HG02943 (cell line): ENCODE measurements around the gene RHOV.
A peak's percentile ranks its signal among the peaks of the same experiment; 100 is the strongest.

Experiments used
- ATAC-seq: cut with Tn5 transposase; IDR thresholded peaks from one replicate; pipeline ENCODE4 v1.9.1; 2021; ENCODE audit warnings: mild to moderate bottlenecking, low read depth, moderate library complexity; ENCODE audit not compliant: unreplicated experiment

The RHOV gene

DNA sequence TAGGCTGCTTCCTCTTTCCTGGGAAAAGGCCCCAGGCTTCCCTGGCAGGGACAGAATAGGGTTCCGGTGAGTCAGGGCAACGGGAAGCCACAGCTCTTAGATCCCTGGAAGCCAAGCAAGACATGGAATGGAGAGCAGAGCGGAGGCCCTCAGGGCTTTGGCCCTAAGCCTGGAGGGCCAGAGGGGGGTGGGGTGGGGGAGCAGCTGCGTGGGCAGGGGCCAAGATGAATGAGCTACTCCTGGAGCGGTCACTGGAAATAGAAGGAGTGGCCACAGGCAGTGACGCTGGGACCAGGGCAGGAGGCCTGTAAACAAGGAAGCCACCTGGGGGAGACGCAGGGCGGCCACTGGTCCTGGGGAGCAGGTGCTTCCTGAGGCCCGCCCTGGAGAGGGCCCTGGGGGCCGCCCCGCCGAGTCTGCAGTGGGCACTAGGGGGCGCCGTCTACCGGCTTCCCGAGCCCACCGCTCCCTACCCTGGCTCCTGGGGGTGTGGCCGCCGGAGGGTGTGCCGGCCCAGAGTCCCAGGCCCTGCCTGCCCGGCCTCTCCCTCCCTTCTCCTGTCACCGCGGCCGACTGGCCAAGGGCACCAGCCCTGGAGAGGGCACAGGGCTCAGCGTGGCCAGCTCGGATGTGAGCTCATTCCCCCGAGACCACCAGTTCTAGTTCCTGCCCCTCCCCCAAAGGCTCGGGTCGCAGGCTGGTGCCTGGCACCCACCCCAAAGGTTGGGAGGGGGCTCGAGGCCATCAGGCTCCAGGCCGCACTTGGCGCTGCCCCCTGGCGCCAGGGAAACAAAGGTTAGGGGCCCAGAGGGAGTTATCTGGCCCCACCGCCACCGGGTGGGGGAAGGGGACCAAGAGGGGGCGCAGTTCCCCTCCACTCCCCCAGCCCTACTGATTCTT lies 32.3 kb upstream of the RHOV start:
- peak; percentile 51 for ATAC-seq

- no peak for ATAC-seq
Observed at GRCh38 chr15:40904552-40905201, 30.6 kb upstream of the RHOV start.

DNA sequence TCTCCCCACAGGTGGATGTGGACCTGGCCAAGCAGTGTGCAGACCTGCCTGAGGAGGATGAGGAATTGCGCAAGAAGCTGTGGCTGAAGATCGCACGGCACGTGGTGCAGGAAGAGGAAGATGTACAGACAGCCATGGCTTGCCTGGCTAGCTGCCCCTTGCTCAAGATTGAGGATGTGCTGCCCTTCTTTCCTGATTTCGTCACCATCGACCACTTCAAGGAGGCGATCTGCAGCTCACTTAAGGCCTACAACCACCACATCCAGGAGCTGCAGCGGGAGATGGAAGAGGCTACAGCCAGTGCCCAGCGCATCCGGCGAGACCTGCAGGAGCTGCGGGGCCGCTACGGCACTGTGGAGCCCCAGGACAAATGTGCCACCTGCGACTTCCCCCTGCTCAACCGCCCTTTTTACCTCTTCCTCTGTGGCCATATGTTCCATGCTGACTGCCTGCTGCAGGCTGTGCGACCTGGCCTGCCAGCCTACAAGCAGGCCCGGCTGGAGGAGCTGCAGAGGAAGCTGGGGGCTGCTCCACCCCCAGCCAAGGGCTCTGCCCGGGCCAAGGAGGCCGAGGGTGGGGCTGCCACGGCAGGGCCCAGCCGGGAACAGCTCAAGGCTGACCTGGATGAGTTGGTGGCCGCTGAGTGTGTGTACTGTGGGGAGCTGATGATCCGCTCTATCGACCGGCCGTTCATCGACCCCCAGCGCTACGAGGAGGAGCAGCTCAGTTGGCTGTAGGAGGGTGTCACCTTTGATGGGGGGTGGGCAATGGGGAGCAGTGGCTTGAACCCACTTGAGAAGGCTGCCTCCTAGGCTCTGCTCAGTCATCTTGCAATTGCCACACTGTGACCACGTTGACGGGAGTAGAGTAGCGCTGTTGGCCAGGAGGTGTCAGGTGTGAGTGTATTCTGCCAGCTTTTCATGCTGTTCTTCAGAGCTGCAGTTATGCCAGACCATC lies 28.8 kb upstream of the RHOV start:
- no peak for ATAC-seq

DNA sequence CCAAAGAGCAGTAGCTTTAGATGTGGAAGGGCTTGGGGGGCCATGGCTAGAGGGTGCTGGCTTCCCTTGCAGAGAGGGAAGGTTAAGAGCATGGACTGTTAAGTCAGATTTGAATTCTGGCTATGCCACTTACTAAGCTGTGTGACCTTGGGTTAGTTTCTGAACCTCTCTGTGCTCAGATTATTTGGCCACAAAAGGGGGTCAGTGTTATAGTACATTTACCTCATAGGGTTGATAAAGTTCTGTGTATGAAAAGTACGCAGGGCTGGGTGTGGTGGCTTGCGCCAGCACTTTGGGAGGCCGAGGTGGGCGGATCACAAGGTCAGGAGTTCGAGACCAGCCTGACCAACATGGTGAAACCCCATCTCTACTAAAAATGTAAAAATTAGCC lies 27.0 kb upstream of the RHOV start:
- no peak for ATAC-seq

- ATAC-seq: no peak
Observed at GRCh38 chr15:40900256-40901052, 26.4 kb upstream of the RHOV start.

- ATAC-seq: no peak
Observed at GRCh38 chr15:40899536-40900207, 25.6 kb upstream of the RHOV start.

GRCh38 chr15:40894681-40895448 lies 20.8 kb upstream of the RHOV start:
- no peak for ATAC-seq

DNA sequence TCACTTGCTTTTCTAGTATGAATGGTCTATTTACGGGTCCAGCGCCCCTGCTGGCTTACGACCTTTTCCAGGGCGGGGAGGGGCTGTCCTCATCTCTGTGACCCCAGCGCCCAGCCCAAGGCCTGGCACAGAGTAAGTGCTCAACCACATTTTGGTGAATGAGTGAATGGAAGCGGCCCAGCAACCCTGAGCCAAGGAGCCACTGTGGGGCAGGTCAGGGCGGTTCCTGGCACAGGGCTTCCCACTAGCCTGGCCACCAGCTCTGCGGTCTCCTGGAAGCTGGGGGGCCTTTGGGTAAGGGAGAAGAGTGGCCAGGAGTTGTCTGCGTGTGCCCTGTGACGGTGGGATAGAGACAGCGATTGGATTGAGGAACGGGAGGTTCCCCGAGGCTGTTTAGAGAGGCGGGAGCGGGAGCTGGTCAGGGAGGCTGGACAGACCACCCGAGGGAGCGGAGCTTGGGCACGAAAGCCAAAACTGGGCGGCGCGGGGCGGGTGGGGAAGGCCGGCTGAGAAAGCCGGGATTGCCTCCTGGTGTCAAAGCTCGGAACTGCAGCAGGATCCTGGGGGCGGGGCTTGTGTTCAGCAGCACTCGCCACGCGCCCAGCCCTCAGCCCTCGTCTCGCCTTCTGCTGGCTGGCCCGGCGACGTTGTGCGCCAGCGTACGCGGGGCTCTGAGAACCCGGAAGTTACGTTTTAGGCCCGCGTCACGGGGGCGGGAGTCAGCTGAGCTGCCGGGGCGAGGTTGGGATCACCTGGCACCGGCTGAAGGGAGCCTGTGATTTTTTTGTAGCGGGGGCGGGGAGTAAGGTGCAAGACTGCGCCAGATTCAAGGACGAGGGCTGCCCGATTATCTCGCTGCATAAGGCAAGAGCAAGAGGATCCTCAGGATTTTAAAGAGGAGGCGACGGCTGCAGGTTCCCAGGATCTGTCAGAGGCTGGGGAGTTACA lies 20.0 kb upstream of the RHOV start, which contains the start of gene VPS18:
Gene VPS18 (plus strand): TSS at position 718 of the 948 bp plus-strand sequence. CDS start 319 bp downstream, outside the sequence.
- peak; percentile 76 for ATAC-seq

GRCh38 chr15:40893019-40893670 lies 19.1 kb upstream of the RHOV start:
- no peak for ATAC-seq

- no peak for ATAC-seq
Observed at GRCh38 chr15:40892447-40893012, 18.5 kb upstream of the RHOV start.

DNA sequence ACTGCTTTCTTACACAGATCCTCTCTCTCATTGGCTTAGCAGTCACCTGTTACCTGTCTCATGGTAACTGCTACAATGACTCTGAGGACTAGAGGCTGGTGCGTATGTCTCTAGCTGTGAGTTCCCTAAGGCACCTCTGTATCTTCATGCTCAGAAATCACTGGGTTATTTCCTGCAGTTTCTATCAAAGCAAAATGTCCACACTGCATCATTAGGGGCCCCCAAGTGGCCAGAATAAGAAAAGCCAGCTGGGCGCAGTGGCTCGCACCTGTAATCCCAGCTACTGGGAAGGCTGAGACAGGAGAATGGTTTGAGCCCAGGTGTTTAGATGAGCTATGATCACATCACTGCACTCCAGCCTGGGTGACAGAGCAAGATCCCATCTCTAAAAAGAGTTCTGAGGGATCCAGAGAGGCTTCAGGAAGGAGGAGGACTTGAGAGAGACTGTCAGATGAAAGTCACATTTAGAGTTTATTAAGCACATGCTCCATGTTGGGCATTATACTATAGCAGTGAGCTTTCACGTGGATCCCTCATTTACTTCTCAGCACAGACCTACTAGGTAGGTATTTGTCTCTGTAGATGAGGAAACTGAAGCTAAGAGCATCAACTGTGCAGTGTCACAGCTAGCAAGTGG lies 17.9 kb upstream of the RHOV start:
- ATAC-seq: no peak

GRCh38 chr15:40891138-40891537 lies 17.1 kb upstream of the RHOV start:
- ATAC-seq: no peak

- no peak for ATAC-seq
Observed at GRCh38 chr15:40889112-40889511, 15.1 kb upstream of the RHOV start.

DNA sequence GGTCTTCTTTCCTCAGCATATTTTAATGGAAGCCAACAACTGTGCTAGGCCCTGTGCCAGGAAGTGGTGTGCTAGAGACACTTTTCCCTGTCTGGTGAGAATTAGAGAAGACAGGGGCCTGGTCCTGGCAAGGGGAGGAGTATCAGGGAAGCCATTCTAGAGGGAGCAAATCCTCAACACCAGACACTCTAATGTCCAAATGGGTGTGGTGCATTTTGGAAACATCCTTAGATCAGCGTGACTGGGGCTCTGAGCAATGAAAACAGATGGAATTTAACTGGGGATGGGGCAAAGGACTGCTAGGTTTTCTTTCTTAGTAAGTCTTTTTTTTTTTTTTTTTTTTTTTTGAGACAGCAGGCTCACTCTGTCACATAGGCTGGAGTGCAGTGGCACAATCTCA lies 12.6 kb upstream of the RHOV start:
- ATAC-seq: no peak

- ATAC-seq: no peak
Observed at GRCh38 chr15:40881351-40881750, 7.3 kb upstream of the RHOV start.

DNA sequence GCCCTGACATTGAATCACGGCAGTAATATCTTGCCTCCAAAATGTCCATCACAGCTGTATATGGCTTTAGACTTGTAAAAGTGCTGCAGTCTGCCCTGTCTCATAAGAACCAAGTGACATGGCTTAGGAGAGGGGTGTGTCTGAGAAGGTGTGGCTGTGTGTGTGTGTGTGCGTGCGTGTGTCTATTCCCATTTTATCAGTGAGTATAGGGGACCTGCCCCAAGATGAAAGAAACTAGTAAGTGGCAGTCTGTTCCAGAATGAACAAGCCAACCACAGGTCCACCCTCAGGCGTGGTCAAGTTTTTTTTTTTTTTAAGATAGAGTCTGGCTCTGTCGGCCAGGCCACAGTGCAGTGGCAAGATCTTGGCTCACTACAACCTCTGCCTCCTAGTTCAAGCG lies 5.6 kb upstream of the RHOV start:
- no peak for ATAC-seq
